Measurements from ENCODE around the gene PTGES2. TPM values are rescaled to one million over a fixed set of nuclear protein-coding genes. Genes with fewer than 3 reads are reported as not detected.
A peak's percentile ranks its signal among the peaks of the same experiment; 100 is the strongest.

Gene PTGES2
- total RNA-seq, 1 donor from 2014 or later, result 74.8 TPM

DNA sequence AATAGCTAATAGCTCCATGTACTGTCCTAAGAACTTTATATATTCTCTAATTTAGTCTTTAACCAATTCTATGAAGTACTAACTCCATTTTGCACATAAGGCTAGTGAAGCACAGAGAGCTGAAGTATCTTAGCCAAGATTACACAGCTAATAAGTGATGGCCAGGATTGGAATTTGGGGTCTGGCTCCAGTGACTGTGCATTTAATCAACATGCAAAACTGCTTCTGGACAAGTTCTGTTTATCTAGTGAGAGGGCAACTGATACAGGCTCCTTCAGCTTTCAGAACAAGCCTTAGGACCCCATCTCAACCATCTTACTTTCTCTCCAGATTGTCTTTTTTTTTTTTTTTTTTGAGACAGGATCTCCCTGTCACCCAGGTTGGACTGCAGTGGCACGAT lies 38.2 kb downstream of the PTGES2 start:
- TF ChIP-seq, protein P1, sequence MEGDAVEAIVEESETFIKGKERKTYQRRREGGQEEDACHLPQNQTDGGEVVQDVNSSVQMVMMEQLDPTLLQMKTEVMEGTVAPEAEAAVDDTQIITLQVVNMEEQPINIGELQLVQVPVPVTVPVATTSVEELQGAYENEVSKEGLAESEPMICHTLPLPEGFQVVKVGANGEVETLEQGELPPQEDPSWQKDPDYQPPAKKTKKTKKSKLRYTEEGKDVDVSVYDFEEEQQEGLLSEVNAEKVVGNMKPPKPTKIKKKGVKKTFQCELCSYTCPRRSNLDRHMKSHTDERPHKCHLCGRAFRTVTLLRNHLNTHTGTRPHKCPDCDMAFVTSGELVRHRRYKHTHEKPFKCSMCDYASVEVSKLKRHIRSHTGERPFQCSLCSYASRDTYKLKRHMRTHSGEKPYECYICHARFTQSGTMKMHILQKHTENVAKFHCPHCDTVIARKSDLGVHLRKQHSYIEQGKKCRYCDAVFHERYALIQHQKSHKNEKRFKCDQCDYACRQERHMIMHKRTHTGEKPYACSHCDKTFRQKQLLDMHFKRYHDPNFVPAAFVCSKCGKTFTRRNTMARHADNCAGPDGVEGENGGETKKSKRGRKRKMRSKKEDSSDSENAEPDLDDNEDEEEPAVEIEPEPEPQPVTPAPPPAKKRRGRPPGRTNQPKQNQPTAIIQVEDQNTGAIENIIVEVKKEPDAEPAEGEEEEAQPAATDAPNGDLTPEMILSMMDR (IDR thresholded peaks at IDR 0.05; ENCODE audit: unreplicated experiment), result no peak

DNA sequence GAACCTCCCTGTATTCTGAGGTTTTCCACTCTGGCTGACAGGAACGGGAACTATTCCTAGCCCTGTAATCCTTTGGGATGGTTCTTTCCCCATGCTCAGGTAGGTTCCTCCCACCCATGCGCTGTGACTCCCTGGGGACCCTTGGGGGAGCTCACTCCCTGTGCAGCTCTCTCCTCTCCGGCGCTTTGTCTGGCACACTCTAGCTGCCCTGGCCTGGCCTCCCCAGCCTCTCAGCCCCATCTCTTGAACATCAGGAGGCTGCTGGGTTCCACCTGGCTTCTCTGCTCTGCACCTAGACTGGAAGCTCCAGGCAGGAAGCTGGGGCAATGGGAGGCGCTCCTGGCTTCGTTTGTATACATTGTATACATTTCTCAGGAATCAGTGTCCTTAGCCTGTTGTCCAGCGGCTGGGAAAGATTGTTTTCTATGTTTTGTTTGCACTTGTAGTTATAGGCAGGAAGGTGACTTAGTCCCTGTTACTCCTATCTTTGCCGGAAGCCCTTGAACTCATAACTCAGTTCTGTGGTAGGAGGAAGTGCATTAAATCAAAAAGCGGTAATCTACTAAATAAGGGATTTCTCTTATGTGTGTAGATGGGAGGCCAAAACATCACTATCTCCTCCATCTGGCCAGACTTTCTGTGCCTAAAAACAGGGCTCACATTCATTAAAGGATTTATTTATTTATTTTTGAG lies 39.1 kb downstream of the PTGES2 start:
- no peaks in the 10 kb centered on the region for H3K27me3 Mint-ChIP-seq (ENCODE audit: low read depth)
- TF ChIP-seq, protein P1 (IDR thresholded peaks at IDR 0.05; ENCODE audit: unreplicated experiment), result no peak
- peak overlapping the region; percentile 47 for H3K27ac Mint-ChIP-seq
- peaks cover 30% of the 10 kb centered on the region for H3K4me1 Mint-ChIP-seq
- no peaks in the 10 kb centered on the region for H3K9me3 Mint-ChIP-seq
- DNase-seq (ENCODE audit: low spot score in 2 of 2, unreplicated experiment in 2 of 2), result no peak
- no peak overlapping the region for H3K4me3 Mint-ChIP-seq
- peaks cover 6% of the 10 kb centered on the region for H3K36me3 Mint-ChIP-seq

More for the DNA sequence above, 38.2 kb downstream of the PTGES2 start:
- peaks cover 6% of the 10 kb centered on the region for H3K36me3 Mint-ChIP-seq
- H3K27ac Mint-ChIP-seq, result peak overlapping the region; percentile 31
- peaks cover 33% of the 10 kb centered on the region for H3K4me1 Mint-ChIP-seq
- no peak for DNase-seq (ENCODE audit: low spot score in 2 of 2, unreplicated experiment in 2 of 2)
- no peaks in the 10 kb centered on the region for H3K27me3 Mint-ChIP-seq (ENCODE audit: low read depth)
- H3K9me3 Mint-ChIP-seq, result no peaks in the 10 kb centered on the region
- H3K4me3 Mint-ChIP-seq, result no peak overlapping the region

DNA sequence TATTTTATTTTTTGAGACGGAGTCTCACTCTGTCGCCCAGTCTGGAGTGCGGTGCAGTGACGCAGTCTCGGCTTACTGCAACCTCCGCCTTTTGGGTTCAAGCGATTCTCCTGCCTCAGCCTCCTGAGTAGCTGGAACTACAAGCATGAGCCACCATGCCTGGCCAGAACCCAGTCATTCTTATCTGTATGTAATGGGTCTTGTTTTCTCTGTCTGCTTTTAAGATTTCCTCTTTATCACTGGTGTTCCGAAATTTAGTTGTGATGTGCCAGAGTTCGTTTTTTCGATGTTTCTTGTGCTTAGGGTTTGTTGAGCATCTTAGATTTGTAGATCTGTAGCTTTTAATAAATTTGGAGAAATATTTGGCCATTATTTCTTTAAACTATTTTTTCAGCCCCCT lies 40.3 kb downstream of the PTGES2 start:
- Mint-ChIP-seq H3K9me3 (no peaks in the 10 kb centered on the region), H3K27ac (no peak overlapping the region), H3K4me3 (no peak overlapping the region), H3K4me1 (peaks cover 21% of the 10 kb centered on the region), H3K36me3 (peaks cover 6% of the 10 kb centered on the region), H3K27me3 (ENCODE audit: low read depth) (no peaks in the 10 kb centered on the region)
- no peak for DNase-seq (ENCODE audit: low spot score in 2 of 2, unreplicated experiment in 2 of 2)
- TF ChIP-seq, protein P1 (IDR thresholded peaks at IDR 0.05; ENCODE audit: unreplicated experiment), result no peak

DNA sequence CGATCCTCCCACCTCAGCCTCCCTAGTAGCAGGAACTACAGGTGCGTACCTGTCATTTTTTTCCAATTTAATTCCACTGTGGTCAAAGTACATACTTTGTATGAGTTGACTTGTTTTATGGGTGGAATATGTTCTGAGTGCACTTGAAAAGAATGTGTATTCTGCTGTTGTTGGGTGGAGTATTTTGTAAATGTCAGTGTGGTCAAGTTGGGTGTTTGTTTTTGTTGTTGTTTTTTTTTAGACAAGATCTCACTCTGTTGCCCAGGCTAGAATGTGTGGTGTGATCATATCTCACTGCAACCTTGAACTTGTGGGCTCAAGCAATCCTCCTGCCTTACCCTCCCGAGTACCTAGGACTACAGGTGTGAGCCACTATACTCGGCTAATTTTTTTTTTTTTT lies 41.6 kb downstream of the PTGES2 start:
- no peak for DNase-seq (ENCODE audit: low spot score in 2 of 2, unreplicated experiment in 2 of 2)
- no peaks in the 10 kb centered on the region for H3K27me3 Mint-ChIP-seq (ENCODE audit: low read depth)
- TF ChIP-seq, protein P1 (IDR thresholded peaks at IDR 0.05; ENCODE audit: unreplicated experiment), result no peak
- peaks cover 6% of the 10 kb centered on the region for H3K36me3 Mint-ChIP-seq
- no peak overlapping the region for H3K4me3 Mint-ChIP-seq
- H3K4me1 Mint-ChIP-seq, result peaks cover 21% of the 10 kb centered on the region
- H3K27ac Mint-ChIP-seq, result no peak overlapping the region
- no peaks in the 10 kb centered on the region for H3K9me3 Mint-ChIP-seq

DNA sequence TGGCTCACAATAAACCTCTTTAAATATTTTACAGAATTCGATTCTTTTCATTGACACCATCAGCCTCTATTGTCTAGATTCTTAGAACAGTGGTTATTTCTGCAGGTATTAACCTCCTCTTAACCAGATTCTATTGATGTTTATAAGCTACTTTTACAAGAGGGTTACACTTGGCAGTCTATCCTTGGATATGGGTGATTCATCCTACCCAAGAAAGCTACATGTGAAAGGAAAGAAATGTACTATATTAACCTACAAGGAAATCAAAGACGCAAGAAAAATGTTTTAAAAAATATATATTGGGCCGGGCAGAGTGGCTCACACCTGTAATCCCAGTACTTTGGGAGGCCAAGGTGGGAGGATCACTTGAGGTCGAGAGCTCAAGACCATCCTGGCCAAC lies 42.8 kb downstream of the PTGES2 start:
- Mint-ChIP-seq H3K4me3 (no peak overlapping the region), H3K36me3 (peaks cover 6% of the 10 kb centered on the region), H3K9me3 (no peaks in the 10 kb centered on the region), H3K4me1 (peaks cover 21% of the 10 kb centered on the region), H3K27ac (no peak overlapping the region), H3K27me3 (ENCODE audit: low read depth) (no peaks in the 10 kb centered on the region)
- TF ChIP-seq, protein P1 (IDR thresholded peaks at IDR 0.05; ENCODE audit: unreplicated experiment), result no peak
- no peak for DNase-seq (ENCODE audit: low spot score in 2 of 2, unreplicated experiment in 2 of 2)
